ENCODE results near the gene FLVCR2.

DNA sequence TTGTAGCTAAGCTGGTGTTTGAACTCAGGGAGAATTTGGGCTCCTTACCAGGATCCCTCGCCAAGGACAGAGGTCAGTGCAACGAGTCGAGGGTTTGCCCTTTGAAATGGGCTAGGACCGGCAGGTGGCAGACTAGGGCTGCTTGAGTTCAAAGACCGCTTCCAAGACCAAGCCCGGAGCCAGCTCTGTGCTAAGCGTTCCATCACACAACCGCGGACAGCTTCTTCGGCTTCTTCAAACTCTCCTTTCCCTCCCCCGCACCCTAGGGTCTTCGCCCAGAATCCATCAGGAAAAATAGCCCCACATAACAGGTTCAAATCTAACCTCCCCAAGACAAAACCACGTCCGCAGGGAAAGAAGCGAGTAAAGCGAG lies 705 bp upstream of the FLVCR2 start:
- TF ChIP-seq CTCF (IDR thresholded peaks at IDR 0.05; ENCODE audit: low read length): peak; percentile 52
- no peak for TF ChIP-seq EZH2phosphoT487 (IDR thresholded peaks at IDR 0.05; ENCODE audit: low read length)

All from MM.1S (cell line).